GM23248 (cell line): ENCODE data around the gene MBP.

Experiments
- EZH2 ChIP-seq: fragments of 200-600 bp; sonication (generic); IDR thresholded peaks from 2 replicates; pipeline ENCODE4 v1.6.1; 2018; ENCODE audit warnings: antibody characterized with exemption, mild to moderate bottlenecking; ENCODE audit not compliant: insufficient read depth, poor library complexity, severe bottlenecking
- EZH2phosphoT487 ChIP-seq: fragments of 200-600 bp; sonication (generic); IDR thresholded peaks from 2 replicates; pipeline ENCODE4 v1.6.1; 2018; ENCODE audit warnings: antibody characterized with exemption, moderate library complexity, mild to moderate bottlenecking, low read depth; ENCODE audit not compliant: insufficient read depth

DNA sequence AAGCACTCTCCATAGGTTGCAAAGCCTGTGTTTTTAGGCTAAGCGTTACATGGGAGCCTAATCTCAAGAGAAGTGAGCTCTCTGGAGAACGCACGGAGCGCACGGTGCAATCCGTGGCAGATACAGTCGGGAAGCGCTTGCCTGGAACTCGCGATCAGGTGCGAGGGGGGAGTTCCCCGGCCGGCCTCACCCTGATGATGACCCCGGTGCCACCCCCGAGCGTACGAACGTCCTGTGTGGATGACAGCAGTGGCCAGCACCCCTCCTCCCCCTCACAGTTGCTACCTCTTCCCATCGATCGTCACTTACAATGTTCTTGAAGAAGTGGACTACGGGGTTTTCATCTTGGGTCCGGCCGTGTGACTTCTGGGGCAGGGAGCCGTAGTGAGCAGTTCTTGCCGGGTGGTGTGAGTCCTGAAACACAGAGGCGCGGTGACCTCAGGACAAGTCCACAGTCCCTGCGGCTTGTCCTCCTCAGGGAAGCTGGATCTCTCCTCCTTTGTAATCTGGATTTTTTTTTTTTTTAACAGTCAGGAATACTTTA is 142.9 kb downstream of the MBP start:
- no peak for TF ChIP-seq EZH2
- TF ChIP-seq EZH2phosphoT487, result no peak
